ENCODE measurements around the gene PDE1C.

Gene PDE1C

GRCh38 chr7:31761646-31762045 lies 308.6 kb downstream of the PDE1C start:
- DNase-seq = no peak

- no peak for DNase-seq
These were observed 311.5 kb downstream of the PDE1C start for GRCh38 chr7:31758755-31759154.

- DNase-seq = no peak
These were observed 318.5 kb downstream of the PDE1C start for GRCh38 chr7:31751726-31752125.

- DNase-seq = no peak
These were observed 322.1 kb downstream of the PDE1C start for GRCh38 chr7:31748084-31748483.

- DNase-seq = no peak
These were observed 322.7 kb downstream of the PDE1C start for GRCh38 chr7:31747553-31747952.

- DNase-seq = peak in 2 of 5 experiments; percentile 9 to 52
These were observed 325.8 kb downstream of the PDE1C start for GRCh38 chr7:31744294-31744874.

GRCh38 chr7:31741852-31742251 lies 328.4 kb downstream of the PDE1C start:
- no peak for DNase-seq

GRCh38 chr7:31735991-31736982 lies 333.9 kb downstream of the PDE1C start:
- DNase-seq = peak in 1 of 5 experiments; percentile 3

GRCh38 chr7:31734456-31734855 lies 335.8 kb downstream of the PDE1C start:
- no peak for DNase-seq

GRCh38 chr7:31729195-31729804 lies 340.9 kb downstream of the PDE1C start:
- no peak for DNase-seq

GRCh38 chr7:31724696-31725095 lies 345.5 kb downstream of the PDE1C start:
- no peak for DNase-seq

GRCh38 chr7:31720366-31720765 lies 349.8 kb downstream of the PDE1C start:
- no peak for DNase-seq

- DNase-seq = no peak
These were observed 353.9 kb downstream of the PDE1C start for GRCh38 chr7:31716355-31716754.

- DNase-seq = no peak
These were observed 360.0 kb downstream of the PDE1C start for GRCh38 chr7:31710171-31710570.

- no peak for DNase-seq
These were observed 363.1 kb downstream of the PDE1C start for GRCh38 chr7:31707089-31707488.

- DNase-seq = no peak
These were observed 364.8 kb downstream of the PDE1C start for GRCh38 chr7:31705377-31705776.

GRCh38 chr7:31702354-31702753 lies 367.9 kb downstream of the PDE1C start:
- DNase-seq = no peak
